Kidney (tissue), 14 donors: ENCODE results near the gene SCYL3. TPM values are rescaled to one million over a fixed set of nuclear protein-coding genes. Genes with fewer than 3 reads are reported as not detected.
"Not testable (repeated sequence)": the region's sequence is repeated elsewhere in the genome, so short reads cannot be mapped to it uniquely, and the experiment has no call there.

Experiments
- DNase-seq, 5 donors: peaks; one replicate each; pipeline ENCODE4 v3.0.0-alpha.2; 2013 to 2020
- FAIRE-seq: peaks from 2 replicates; lab custom pipeline; 2012; peaks lifted over from hg19 to GRCh38; lab: Jason Lieb, UNC
- H3K27ac ChIP-seq, 2 donors: one replicate each; pipeline ENCODE4 v1.7.0; 2013; ENCODE audit warnings: low read depth in 2 of 2, low read length in 2 of 2, inconsistent platforms in 1 of 2
- H3K27me3 ChIP-seq: one replicate; pipeline ENCODE4 v1.7.1; 2013; ENCODE audit warnings: low read length, inconsistent platforms; ENCODE audit not compliant: control insufficient read depth, insufficient read depth
- H3K36me3 ChIP-seq, 3 donors: one replicate each; pipeline versions ENCODE4 v1.7.0 to v1.7.1; 2013; ENCODE audit warnings: low read length in 3 of 3, control low read depth in 1 of 3, inconsistent platforms in 1 of 3; ENCODE audit not compliant: insufficient read depth in 3 of 3, control insufficient read depth in 2 of 3
- H3K4me1 ChIP-seq, 3 donors: one replicate each; pipeline versions ENCODE4 v1.7.0 to v1.7.1; 2013; ENCODE audit warnings: low read length in 3 of 3, inconsistent platforms in 1 of 3, low read depth in 1 of 3; ENCODE audit not compliant: control insufficient read depth in 2 of 3, insufficient read depth in 2 of 3
- H3K4me3 ChIP-seq, 3 donors: one replicate each; pipeline versions ENCODE4 v1.7.0 to v1.8.1; 2013; ENCODE audit warnings: low read length in 3 of 3, control low read depth in 1 of 3, inconsistent platforms in 1 of 3
- H3K9ac ChIP-seq, 3 donors: one replicate each; pipeline versions ENCODE4 v1.7.0 to v1.7.1; 2013; ENCODE audit warnings: low read length in 3 of 3, control low read depth in 1 of 3, inconsistent platforms in 1 of 3
- H3K9me3 ChIP-seq, 3 donors: one replicate each; pipeline versions ENCODE4 v1.7.0 to v1.7.1; 2013; ENCODE audit warnings: low read length in 3 of 3, control low read depth in 1 of 3, inconsistent platforms in 1 of 3; ENCODE audit not compliant: control insufficient read depth in 2 of 3, insufficient read depth in 1 of 3
- CTCF ChIP-seq: IDR thresholded peaks from 3 replicates; pipeline ENCODE4 v1.5.1; 2012; ENCODE audit warnings: mild to moderate bottlenecking, moderate library complexity, borderline replicate concordance; ENCODE audit not compliant: insufficient read depth; ENCODE audit errors: extremely low read depth
- intact Hi-C: fragments of 100-400 bp; cut with DNase I; formaldehyde crosslinking; loops from one replicate; pipeline ENCODE4 v1.11.1; 2022
- polyA plus RNA-seq: library from polyadenylated mRNA; stranded (reverse); fragments of 350-450 nt; fragmentation: Illumina TruSeq; extraction: RNeasy Lipid Tissue Mini Kit (QIAGEN cat#74804); gene quantifications from one replicate; pipeline ENCODE4 v1.2.3, GENCODE V29; 2014; ENCODE audit warnings: low read depth, low replicate concordance; ENCODE audit not compliant: insufficient read depth
- total RNA-seq: library from RNA; stranded (reverse); fragmentation: NEBNext Ultra II Directional; extraction: Animal tissue kit (Norgen Biotek cat#: 25700); gene quantifications from one replicate; pipeline ENCODE4 v1.2.1, GENCODE V29; 2021
- donor health status: control.
- donor health status: control.
- donor health status: control.
- donor health status: control.
- donor health status: control.
- donor health status: DM: yes; HTN: yes; CAD: no.
- donor health status: Normal renal cell carcinoma (clear cell type).

Gene SCYL3
- total and polyA plus RNA-seq, 2 donors from 2014 or later = 5.6 to 14.8 TPM

DNA sequence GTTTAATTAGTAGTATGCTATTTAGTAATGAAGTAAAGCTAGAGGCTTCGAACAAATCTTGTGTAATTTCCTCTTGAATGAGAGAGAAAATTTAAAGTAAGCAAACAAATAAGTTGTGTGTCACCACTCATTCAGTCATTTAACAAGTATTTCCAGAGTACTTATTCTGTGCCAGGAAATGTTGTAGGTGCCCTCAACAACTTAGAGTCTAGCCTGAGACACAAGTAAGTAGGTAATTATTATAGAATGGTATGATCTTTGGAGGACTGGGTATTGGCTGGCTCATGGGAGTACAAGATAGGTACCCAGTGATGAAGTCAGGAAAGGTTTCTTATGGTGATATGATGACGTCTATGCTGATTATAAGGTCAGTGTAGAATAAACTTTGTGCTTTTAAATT lies 81.6 kb downstream of the SCYL3 start:
- TF ChIP-seq CTCF = no peak
- Histone ChIP-seq H3K4me1 (no peaks in the 10 kb centered on the region), H3K9ac (no peak overlapping the region), H3K27me3 (no peaks in the 10 kb centered on the region), H3K4me3 (no peak overlapping the region), H3K27ac (no peak overlapping the region), H3K9me3 (no peaks in the 10 kb centered on the region), H3K36me3 (no peaks in the 10 kb centered on the region)
- intact Hi-C loops = no loop called here
- no peak for FAIRE-seq
- no peak for DNase-seq

DNA sequence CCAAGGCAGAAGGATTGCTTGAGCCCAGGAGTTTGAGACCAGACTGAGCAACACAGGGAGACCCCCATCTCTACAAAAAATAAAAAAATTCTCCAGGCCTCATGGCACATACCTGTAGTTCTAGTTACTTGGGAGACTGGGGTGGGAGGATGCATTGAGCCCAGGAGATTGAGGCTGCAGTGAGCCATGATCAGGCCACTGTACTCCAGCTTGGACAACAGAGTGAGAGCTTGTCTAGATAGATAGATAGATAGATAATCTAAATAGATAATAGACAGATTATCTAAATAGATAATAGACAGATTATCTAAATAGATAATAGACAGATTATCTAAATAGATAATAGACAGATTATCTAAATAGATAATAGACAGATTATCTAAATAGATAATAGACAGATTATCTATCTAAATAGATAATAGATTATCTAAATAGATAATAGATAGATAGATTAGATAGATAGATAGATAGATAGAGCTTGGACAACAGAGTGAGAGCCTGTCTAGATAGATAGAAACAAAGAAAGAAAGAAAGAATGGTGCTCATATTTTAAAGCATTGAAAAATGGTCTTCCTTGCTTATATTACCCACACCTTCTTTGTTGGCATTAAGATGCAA lies 82.2 kb downstream of the SCYL3 start:
- H3K27ac ChIP-seq, H3K27me3 ChIP-seq, H3K4me1 ChIP-seq, H3K36me3 ChIP-seq, intact Hi-C loops, DNase-seq, FAIRE-seq, H3K9ac ChIP-seq, H3K9me3 ChIP-seq, H3K4me3 ChIP-seq: not testable (repeated sequence)

DNA sequence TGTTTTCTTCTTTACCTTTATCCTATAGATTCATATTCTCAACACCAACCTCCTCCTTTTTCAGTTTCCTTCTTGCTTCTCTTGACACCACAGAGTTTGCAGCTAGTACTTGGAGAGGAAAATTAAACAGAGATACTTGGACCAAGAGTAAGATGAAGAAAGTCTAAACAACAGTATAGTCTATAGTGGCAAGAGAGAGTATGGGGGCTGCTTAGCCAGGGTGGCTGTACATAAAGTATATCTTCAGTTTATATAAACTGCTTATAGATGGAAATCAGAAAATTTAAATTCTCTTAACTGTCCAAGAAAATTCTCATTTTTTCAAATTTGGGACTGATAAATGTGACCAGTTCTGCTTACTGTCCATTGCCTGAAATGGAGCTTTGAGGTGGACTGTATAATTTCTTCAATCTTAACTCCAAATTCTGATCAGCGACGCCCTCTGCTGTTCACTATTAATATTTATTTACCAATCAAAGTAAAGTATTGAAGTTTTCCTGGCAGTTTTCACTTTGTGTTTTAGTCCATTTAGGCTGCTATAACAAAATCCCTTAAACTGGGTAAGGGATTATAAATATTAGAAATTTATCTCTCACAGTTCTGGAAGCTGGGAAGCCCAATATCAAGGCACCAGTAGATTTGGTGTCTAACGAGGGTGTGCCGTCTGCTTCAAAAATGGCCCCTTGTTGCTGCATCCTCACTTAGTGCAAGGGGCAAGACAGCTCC lies 84.2 kb downstream of the SCYL3 start:
- intact Hi-C loops = no loop called here
- FAIRE-seq (peak; percentile 80), DNase-seq (peak in 2 of 5 donors; percentile 29 to 60)
- Histone ChIP-seq H3K9ac (no peak overlapping the region), H3K27me3 (no peaks in the 10 kb centered on the region), H3K9me3 (no peaks in the 10 kb centered on the region), H3K27ac (no peak overlapping the region), H3K36me3 (peaks cover 0 to 7% (median 0%) of the 10 kb centered on the region in 3 donors), H3K4me3 (no peak overlapping the region), H3K4me1 (no peaks in the 10 kb centered on the region)
- TF ChIP-seq CTCF = peak; percentile 52

GRCh38 chr1:169804941-169805340 lies 88.8 kb downstream of the SCYL3 start:
- peaks cover 0 to 7% (median 2%) of the 10 kb centered on the region in 3 donors for H3K36me3 ChIP-seq

More at GRCh38 chr1:169804941-169805340, 88.8 kb downstream of the SCYL3 start:
- no peaks in the 10 kb centered on the region for H3K9me3 ChIP-seq
- no peaks in the 10 kb centered on the region for H3K4me1 ChIP-seq
- DNase-seq = no peak
- FAIRE-seq = no peak
- no peak overlapping the region for H3K27ac ChIP-seq
- intact Hi-C loops = no loop called here
- TF ChIP-seq CTCF = no peak
- no peak overlapping the region for H3K4me3 ChIP-seq
- no peak overlapping the region for H3K9ac ChIP-seq
- H3K27me3 ChIP-seq = no peaks in the 10 kb centered on the region
